Suppressor macrophage treated with lipopolysaccharide for 1 hour (primary cell): ENCODE data around the gene OR12D3.
"Not testable (repeated sequence)": the region's sequence is repeated elsewhere in the genome, so short reads cannot be mapped to it uniquely, and the experiment has no call there.

ENCODE experiments used
- DNase-seq, 3 donors: peaks; one replicate each; pipeline ENCODE4 v3.0.0-alpha.2; 2020 to 2022

OR12D3 gene, protein sequence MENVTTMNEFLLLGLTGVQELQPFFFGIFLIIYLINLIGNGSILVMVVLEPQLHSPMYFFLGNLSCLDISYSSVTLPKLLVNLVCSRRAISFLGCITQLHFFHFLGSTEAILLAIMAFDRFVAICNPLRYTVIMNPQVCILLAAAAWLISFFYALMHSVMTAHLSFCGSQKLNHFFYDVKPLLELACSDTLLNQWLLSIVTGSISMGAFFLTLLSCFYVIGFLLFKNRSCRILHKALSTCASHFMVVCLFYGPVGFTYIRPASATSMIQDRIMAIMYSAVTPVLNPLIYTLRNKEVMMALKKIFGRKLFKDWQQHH

DNA sequence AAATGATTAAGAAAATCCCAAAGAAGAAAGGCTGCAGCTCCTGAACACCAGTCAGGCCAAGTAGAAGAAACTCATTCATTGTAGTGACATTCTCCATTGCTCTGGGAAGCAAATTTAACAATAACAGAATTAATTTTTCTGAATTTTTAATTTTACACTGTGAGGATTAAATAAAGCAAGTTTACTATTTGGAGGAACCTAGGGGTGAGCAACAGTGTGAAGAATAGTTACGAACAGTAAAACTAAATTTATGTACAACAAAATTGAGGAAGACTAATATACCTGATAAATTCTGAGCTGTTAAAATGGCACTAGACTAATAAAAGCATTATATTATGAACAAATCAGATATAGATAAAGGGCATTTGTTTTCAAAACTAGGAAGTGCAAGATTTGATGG, at the start of gene OR12D3:
Gene OR12D3, minus strand, starts transcription at position 101 of the 400 bp plus-strand sequence. Its CDS starts 4 bp downstream, at position 97.
- no peak for DNase-seq

DNA sequence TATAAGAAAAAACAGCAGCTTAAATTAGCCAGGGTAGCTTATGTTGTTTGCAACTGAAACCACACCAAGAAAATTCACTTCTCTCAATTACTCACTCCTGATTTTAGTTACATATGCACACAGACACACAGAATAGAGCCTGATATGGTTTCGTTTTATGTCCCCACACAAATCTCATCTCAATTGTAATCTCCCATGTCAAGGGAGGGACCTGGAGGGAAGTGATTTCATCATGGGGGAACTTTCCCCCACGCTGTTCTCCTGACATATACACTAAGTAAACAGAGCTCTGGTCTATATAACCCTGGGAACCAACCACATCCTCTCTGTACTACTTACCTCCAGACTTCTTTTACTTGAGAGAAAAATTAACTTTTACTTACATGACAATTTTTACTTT, 49.5 kb upstream of the OR12D3 start:
- no peak for DNase-seq

DNA sequence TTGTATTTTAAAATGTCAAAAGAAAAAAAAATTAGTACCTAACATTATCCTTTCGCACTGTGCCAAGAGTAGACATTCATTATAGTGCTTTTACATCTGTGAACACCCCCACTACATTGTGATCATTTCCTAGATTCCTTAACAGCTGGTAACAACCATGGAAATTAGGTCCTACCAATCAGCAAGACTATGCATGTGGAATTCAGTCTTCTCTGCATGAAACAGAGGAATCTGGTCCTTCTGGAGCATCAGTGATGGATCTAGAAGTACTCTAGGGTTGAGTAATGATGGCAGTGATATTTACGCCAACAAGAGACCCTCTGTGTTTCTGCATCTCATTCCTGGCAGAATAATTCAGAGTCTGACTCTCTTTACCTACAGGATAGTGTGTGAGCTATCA, 49.1 kb upstream of the OR12D3 start:
- no peak for DNase-seq

DNA sequence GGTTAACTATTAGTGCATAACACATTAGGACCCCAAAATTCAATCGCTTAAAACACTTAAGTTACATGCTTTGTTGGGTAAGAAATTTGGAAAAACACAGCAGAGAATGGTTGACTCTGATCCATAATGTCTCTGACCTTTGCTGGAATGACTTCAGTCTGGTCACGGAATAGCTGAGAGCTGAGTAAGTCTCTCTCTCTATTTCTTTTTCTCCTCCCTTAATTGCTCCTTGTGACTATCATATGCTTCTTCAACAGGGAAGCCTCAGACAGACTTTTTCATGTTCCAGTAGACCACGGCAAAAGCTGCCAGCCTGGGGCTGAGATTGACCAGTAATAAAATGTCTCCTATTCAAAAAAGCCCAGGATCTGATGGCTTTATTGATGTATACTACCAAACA, 44.4 kb upstream of the OR12D3 start:
- DNase-seq = no peak

DNA sequence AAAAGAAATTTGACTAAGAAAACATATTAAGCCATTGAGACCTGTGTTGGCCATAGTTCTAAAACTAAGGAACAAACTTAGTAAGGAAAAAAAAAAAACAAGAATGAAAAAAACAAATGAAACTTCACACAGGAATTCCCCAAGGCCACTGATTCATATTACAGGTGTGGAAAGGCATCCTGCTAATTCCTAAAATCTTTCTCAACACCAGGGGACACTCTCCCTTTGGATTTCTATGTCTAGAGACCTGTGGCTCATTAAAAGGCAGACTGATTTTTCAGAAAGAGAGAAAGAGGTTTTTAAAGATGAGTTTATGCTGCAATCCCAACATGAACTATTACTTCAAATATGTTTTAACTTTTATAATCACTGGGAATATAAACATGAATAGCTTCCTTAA, 39.5 kb upstream of the OR12D3 start, which contains the start of gene OR12D1:
Gene OR12D1, plus strand, starts transcription at position 341 of the 400 bp plus-strand sequence.
- no peak for DNase-seq

DNA sequence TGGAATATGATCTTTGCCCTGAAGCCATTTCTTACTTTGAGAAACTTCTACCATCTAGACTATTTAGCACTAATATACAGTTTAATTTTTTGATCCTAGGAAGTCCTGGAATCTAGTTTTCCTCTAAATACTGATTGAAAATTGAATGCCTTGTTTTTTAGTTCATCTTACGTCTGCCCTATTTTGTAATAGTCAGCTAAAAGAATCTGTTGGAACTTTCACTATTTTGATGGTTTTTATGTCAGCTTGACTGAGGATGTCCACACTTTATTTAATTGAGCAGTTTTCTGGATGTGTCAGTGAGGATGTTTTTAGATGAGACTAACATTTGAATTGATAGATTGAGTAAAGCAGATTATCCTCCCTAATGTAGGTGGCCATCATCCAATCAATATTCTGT, 28.7 kb upstream of the OR12D3 start:
- no peak for DNase-seq

DNA sequence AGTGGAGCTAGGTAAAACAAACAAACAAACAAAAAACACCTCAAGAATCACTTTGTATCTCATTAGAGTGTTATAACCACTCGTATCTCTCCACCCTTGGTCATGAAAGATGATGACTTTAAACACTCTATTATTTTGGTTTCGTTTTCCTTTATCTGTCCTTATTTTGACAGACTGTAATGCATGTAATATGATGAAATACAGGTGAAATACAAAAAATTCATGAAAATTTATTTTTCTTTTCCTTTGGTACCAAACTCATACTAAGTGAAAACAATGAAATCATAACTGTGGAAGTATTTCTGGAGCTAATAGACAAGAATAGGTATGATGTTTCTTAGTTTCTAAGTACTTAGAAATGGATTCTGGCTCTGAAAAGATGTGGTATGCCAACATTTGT, 24.4 kb upstream of the OR12D3 start:
- no peak for DNase-seq

DNA sequence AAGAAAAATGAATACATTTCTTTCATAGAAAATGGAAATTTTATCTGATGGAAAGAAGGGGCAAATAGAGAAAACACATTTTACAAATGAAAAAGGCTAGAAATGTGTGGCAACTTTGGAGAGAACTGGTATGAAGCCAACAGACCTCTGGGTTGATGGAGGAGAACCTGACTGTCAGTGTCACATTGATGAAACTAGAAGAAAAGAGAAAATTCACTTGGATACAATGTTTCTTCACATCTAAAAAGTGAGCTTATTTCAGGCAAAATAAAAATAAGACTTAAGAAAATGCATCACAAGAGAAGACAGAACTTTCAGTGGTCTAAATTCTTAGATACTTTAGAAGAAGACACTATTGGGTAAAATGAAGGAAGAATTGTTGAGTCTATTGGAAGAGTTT, 20.2 kb upstream of the OR12D3 start, which contains the start of gene OR12D2:
Gene OR12D2, plus strand, starts transcription at position 301 of the 400 bp plus-strand sequence. CDS start 1,069 bp downstream, outside the sequence.
- DNase-seq = no peak

DNA sequence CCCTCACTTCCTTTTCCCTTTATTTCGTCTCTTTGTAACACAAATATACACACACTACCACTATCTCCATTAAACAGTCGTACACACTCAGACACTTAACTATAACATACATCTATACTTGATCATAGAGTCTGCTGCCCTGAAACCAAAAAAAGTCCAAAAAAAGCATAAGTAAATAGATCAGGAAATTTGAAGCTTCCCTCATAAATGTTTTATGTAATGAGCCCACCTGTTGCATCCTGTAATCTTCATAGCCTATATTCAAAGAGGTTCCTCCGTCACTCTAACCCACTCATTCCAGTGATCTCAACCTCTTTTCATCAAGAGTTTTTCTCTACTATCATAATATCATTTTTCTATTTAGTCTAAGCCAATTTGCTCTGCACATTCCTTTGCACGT, 13.4 kb upstream of the OR12D3 start:
- DNase-seq = no peak

DNA sequence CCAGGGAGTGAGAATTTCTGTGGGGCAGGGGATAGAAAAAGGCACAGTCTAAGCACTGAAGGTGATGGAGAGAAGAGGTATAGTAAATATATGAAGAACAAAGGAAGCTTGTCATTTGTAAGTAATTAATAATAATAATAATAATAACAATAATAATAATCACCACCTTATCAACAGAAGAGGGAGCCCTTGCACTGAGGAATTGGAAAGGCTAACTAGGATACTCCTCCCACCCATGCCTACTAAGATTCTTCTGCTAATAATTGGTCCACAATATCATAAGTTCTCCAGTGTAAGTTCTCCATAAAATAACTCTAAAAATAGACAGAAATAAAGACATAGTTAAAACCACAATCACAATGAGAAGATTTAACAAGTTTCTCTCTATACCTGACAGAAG, 912 bp upstream of the OR12D3 start:
- DNase-seq = peak; percentile 20 to 22 (median 20)

DNA sequence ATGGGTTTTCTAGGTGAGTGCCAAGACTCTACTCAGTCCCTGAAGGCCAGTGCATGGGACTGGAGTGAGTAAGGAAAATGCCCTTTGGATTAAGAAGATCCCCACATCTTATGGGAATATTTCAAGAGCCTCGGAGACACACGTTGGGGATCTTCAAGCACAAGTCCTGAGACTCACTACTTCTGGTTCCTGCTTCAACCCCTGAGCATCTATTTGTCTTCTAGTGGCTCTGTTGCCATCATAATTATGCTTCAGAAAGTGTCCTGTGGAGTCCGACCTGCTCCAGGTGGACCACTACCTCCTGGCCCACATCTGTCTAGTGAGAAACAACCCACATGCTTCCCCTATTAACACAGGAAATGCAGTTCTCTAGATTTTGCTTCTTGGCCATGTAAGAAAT, 6.3 kb downstream of the OR12D3 start, which contains the start of gene OR5V1:
Gene OR5V1, minus strand, starts transcription at position 101 of the 400 bp plus-strand sequence. CDS start 12,670 bp downstream, outside the sequence.
- no peak for DNase-seq

DNA sequence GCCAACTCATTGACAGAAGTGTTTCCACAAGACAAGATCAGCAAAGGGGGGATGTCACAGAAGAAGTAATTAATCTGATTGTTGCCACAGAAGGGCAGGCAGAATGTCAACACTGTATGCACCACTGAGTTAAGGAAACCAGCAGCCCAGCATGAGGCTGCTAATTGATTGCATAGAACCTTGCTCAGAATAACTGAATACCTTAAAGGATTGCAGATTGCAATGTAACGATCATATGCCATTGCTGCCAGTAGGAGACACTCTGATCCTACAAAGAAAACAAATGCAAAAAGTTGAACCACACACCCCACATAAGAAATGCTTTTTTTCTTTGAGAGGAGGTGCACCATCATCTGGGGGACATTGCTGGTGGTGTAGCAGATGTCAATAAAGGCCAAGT, 19.5 kb downstream of the OR12D3 start:
- no peak for DNase-seq

DNA sequence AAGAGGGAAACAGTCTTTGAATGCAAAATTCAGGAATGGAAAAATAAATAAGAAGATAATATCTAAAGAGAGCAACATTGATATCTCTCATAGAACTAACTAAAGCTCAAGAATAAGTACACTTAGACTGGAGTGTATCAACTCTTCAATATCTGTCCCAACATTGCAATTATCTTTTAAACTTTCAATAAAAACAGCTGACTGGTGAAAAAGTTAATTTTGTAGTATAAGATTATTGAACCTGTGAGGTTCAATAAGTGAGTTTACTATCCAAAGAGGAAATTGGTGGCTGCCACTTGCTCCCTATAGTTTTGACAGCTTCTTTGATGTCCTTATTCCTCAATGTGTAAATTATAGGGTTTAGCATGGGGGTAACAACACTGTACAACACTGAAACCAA, 20.1 kb downstream of the OR12D3 start:
- DNase-seq = no peak

DNA sequence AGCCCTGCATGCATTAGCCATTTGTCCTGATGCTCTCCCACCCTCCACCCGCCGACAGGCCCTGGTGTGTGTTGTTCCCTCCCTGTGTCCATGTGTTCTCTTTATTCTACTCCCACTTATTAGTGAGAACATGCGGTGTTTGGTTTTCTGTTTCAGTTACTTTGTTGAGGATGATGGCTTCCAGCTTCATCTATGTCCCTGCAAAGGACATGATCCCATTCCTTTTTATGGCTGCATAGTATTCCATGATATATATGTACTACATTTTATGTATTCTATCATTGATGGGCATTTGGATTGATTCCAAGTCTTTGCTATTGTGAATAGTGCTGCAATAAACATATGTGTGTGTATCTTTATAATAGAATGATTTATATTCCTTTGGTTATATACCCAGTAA, 25.7 kb downstream of the OR12D3 start:
- DNase-seq = not testable (repeated sequence)

DNA sequence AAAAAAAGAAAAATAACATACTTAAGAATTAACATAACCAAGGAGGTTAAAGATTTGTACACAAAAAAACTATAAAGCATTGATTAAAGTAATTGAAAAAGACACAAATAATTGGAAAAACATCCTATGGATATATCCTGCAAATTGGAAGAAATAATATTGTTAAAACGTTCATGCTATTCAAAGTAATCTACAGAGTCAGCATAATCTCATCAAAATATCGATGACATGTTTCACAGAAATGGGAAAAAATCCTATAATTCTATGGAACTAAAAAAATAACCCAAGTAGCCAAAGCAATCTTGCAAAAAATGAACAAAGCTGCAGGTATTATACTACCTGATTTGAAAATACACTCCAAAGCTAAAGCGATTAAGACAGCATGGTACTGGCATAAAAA, 29.7 kb downstream of the OR12D3 start:
- no peak for DNase-seq

DNA sequence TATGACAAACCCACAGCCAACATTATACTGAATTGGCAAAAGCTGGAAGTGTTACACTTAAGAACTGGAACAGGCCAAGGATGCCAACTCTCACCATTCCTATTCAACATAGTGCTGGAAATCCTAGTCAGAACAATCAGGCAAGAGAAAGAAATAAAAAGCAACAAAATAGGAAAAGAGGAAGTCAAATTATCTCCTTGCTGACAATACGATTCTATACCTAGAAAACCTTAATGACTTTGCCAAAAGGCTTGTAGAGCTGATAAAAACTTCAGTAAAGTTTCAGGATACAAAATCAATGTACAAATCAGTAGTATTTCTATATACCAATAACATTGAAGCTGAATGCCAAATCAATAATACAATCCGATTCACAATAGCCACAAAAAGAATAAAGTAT, 38.8 kb downstream of the OR12D3 start:
- no peak for DNase-seq

DNA sequence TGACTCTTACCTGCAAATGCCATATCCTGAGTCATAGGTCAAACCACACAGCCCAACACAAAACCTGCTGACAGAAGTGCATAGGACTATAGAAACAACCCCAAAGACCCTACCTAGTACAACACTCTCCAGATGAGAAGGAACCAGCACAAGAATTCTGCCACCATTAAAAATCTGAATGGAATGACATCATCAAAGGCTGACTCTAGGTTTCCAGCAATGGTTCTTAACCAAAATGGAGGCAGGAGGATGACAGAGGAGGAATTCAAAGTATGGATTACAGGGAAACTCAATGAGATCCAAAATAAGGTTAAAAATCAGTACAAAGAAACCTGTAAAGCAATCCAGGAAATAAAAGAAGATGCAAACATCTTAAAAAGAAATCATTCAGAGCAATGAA, 42.4 kb downstream of the OR12D3 start:
- no peak for DNase-seq

DNA sequence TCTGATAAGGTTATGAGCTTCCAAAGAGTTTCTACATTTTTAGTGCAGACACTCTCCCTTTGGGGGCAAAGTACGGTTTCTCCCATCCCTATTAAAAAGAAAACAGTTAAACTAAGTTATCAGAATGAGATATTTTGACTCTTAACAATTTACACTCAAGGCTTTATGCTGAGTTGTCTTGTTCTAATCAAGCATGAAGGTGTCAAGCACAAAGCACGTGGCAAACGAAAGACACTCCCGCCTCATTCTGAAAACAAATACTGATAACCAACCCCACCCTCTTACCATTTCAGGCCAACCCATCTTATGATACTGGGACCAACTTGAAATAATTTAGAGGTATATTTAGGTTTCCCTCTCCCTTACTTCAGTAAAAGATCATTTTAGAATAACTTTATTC, 49.3 kb downstream of the OR12D3 start:
- DNase-seq = no peak
